Pancreas (tissue), 10 donors: ENCODE data around the gene RHBDL2. TPM values are rescaled to one million over a fixed set of nuclear protein-coding genes. Genes with fewer than 3 reads are reported as not detected.

Experiments used
- ATAC-seq, 4 donors: fragments of 200-7000 bp; cut with Tn5 transposase; one replicate each; pipeline versions ENCODE4 v1.8.0 to v1.9.1; 2020; ENCODE audit warnings: mild to moderate bottlenecking in 4 of 4, moderate library complexity in 4 of 4
- DNase-seq, 6 donors: peaks; one replicate each; pipeline ENCODE4 v3.0.0-alpha.2; 2020
- FAIRE-seq: peaks from 2 replicates; lab custom pipeline; 2012; peaks lifted over from hg19 to GRCh38; lab: Jason Lieb, UNC
- H3K27ac ChIP-seq, 4 donors: fragments of 200-600 bp; sonication (generic); 1 replicate in 3 of 4; 2 replicates in 1 of 4; pipeline versions ENCODE4 v1.5.0 to v1.8.0; 2020
- H3K27me3 ChIP-seq, 4 donors: fragments of 200-600 bp; one replicate each; pipeline ENCODE4 v1.8.0; 2021
- H3K36me3 ChIP-seq, 3 donors: fragments of 200-600 bp; sonication (generic) in 1 of 3; one replicate each; pipeline versions ENCODE4 v1.5.0 to v1.8.0; 2020 to 2021
- H3K4me1 ChIP-seq, 3 donors: fragments of 200-600 bp; one replicate each; pipeline ENCODE4 v1.8.0; 2021
- H3K4me3 ChIP-seq, 4 donors: fragments of 200-600 bp; sonication (generic) in 2 of 4; one replicate each; pipeline versions ENCODE4 v1.5.0 to v1.8.0; 2020 to 2021
- H3K9me3 ChIP-seq, 4 donors: fragments of 200-600 bp; one replicate each; pipeline ENCODE4 v1.8.0; 2021
- CTCF ChIP-seq, 4 donors: fragments of 200-600 bp; sonication (generic) in 3 of 4; IDR thresholded peaks; one replicate each; pipeline versions ENCODE4 v1.5.0 to v1.8.0; 2021; ENCODE audit warnings: antibody characterized with exemption in 4 of 4
- WGBS, 2 donors: extraction: QIAGEN DNeasy Blood & Tissue Kit; methylation state at CpG; one replicate each; pipeline ENCODE4 v1.1.7; 2013; 5-methylcytosine and 5-hydroxymethylcytosine counted together
- intact Hi-C, 3 donors: fragments of 100-400 bp; cut with DNase I; formaldehyde crosslinking; loops; one replicate each; pipeline versions ENCODE4 v1.11.1 to v1.14.2; 2022
- polyA plus RNA-seq, 2 donors: library from polyadenylated mRNA; stranded (reverse); fragments of 200-250 nt; gene quantifications; one replicate each; pipeline ENCODE4 v1.2.3, GENCODE V29; 2013
- total RNA-seq, 6 donors: library from RNA; stranded (reverse); fragmentation: NEBNext Ultra II Directional in 4 of 6; extraction: Animal tissue kit (Norgen Biotek cat#: 25700) in 4 of 6; gene quantifications; one replicate each; pipeline versions ENCODE4 v1.2.1 to v1.2.4, GENCODE V29; 2021 to 2023
- donor health status: healthy with polysubstance abuse.
- donor health status: DM: no; HTN: no; CAD: no; lungs with moderate emphysema.
- donor health status: DM: no; HTN: no; CAD: no.
- donor health status: control.
- donor health status: control.
- donor health status: Bipolar disorder and iron deficiency.
- donor health status: DM: yes; HTN: yes; CAD: no.
- donor health status: DM: no; HTN: no; CAD: no.
- donor health status: DM: no; HTN: no; CAD: no.
- donor health status: DM: yes; HTN: yes; CAD: no.

RHBDL2 gene
- total and polyA plus RNA-seq, 8 donors, result 0.05 to 1.9 (median 0.39) TPM

DNA sequence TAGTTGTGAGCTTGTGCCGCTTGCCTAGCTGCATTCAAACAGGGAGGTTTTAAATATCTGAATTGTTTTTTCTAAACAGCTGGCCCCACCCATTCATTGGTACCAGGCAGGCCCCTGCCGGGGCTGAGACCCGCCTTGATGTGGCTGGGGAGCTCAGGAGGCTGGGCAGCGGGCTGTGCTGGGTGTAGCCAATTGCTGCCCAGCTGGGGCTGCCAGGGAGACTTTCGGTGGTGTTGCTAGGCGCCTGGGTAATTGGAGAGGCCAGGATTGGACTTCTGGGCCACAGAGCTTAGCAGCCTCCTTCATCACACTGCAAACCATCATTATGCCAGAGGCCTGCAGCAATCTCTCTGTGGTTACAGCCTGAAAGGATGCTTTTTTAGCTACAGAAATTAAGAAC is 12.2 kb downstream of the RHBDL2 start:
- Histone ChIP-seq H3K4me3 (no peak overlapping the region), H3K4me1 (no peaks in the 10 kb centered on the region), H3K27me3 (no peaks in the 10 kb centered on the region), H3K9me3 (no peaks in the 10 kb centered on the region), H3K27ac (no peak overlapping the region), H3K36me3 (no peaks in the 10 kb centered on the region)
- FAIRE-seq, result no peak
- peak in 2 of 4 donors; percentile 58 to 78 for ATAC-seq
- DNase-seq, result no peak
- intact Hi-C loops, result no loop called here
- whole genome bisulfite sequencing, 2 donors, result 81 to 87% methylated on average over 6 of the region's 6 CpGs
- TF ChIP-seq CTCF (IDR thresholded peaks at IDR 0.05), result no peak

DNA sequence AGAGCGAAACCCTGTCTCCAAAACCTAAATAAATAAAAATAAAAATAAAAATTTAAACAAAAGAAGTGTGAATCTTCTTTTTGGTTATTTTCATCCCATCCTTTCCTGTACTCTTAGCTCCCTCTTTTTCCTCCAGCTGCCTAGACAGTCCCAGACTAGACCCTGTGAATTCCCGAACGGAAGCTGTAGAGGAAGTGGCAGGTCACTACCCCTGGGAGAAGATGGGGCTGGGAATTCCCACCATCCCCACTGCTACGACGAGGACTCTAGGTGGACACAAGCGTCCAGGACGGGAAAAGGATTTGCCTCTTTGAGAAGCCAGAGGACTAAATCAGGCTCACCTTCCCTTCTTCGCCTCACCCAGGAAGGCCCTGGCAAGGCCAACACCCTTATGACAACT is 12.6 kb downstream of the RHBDL2 start:
- Histone ChIP-seq H3K9me3 (no peaks in the 10 kb centered on the region), H3K27me3 (no peaks in the 10 kb centered on the region), H3K4me3 (no peak overlapping the region), H3K36me3 (no peaks in the 10 kb centered on the region), H3K4me1 (no peaks in the 10 kb centered on the region), H3K27ac (no peak overlapping the region)
- TF ChIP-seq CTCF (IDR thresholded peaks at IDR 0.05), result no peak
- FAIRE-seq (no peak), DNase-seq (no peak), ATAC-seq (no peak)
- 84 to 86% methylated on average over 8 of the region's 8 CpGs for WGBS, 2 donors
- intact Hi-C loops, result no loop called here

- DNase-seq (no peak), ATAC-seq (no peak), FAIRE-seq (no peak)
- H3K4me1 ChIP-seq, result no peaks in the 10 kb centered on the region
- no peak for TF ChIP-seq CTCF (IDR thresholded peaks at IDR 0.05)
- no peak overlapping the region for H3K27ac ChIP-seq
- H3K9me3 ChIP-seq, result no peaks in the 10 kb centered on the region
- H3K27me3 ChIP-seq, result no peaks in the 10 kb centered on the region
- WGBS, 2 donors, result 80 to 90% methylated on average over 3 of the region's 3 CpGs
- no peak overlapping the region for H3K4me3 ChIP-seq
- H3K36me3 ChIP-seq, result no peaks in the 10 kb centered on the region
- intact Hi-C loops, result no loop called here
Measured at GRCh38 chr1:38926091-38926490, 15.5 kb downstream of the RHBDL2 start.

DNA sequence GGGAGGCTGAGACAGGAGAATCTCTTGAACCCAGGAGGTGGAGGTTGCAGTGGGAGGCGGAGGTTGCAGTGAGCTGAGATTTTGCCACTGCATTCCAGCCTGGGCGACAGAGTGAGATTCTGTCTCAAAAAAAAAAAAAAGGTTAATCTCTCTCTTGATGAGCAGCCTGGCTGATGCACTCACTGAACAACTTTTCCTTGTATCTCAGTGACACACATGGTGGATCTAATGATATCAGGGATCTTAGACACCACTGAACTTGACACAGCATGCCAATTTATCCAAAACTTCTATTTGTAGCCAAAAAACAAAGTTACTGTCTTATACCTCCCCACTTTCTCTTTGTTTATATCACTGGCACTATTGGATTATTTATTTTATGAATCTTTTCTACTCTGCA is 16.2 kb downstream of the RHBDL2 start:
- TF ChIP-seq CTCF (IDR thresholded peaks at IDR 0.05), result no peak
- intact Hi-C loops, result no loop called here
- Histone ChIP-seq H3K27me3 (no peaks in the 10 kb centered on the region), H3K4me3 (no peak overlapping the region), H3K4me1 (no peaks in the 10 kb centered on the region), H3K36me3 (no peaks in the 10 kb centered on the region), H3K9me3 (no peaks in the 10 kb centered on the region), H3K27ac (no peak overlapping the region)
- FAIRE-seq, result no peak
- no peak for DNase-seq
- no peak for ATAC-seq
- WGBS, 2 donors, result 83 to 96% methylated on average over 2 of the region's 2 CpGs

- TF ChIP-seq CTCF (IDR thresholded peaks at IDR 0.05), result no peak
- no peaks in the 10 kb centered on the region for H3K36me3 ChIP-seq
- H3K4me1 ChIP-seq, result no peaks in the 10 kb centered on the region
- no peak for DNase-seq
- ATAC-seq, result peak in 1 of 4 donors; percentile 28
- H3K9me3 ChIP-seq, result no peaks in the 10 kb centered on the region
- 82 to 88% methylated on average over 3 of the region's 3 CpGs for WGBS, 2 donors
- intact Hi-C loops, result no loop called here
- H3K27ac ChIP-seq, result no peak overlapping the region
- no peaks in the 10 kb centered on the region for H3K27me3 ChIP-seq
- no peak for FAIRE-seq
- H3K4me3 ChIP-seq, result no peak overlapping the region
Measured at GRCh38 chr1:38923607-38924006, 18.0 kb downstream of the RHBDL2 start.
